Ishikawa (cell line): ENCODE data around the gene UBE2H.

Experiments used
- CEBPB ChIP-seq: IDR thresholded peaks from 2 replicates; pipeline ENCODE4 v1.6.1; 2012
- EP300 ChIP-seq: IDR thresholded peaks from 2 replicates; pipeline ENCODE4 v1.6.1; 2012; ENCODE audit warnings: borderline replicate concordance
- MAX ChIP-seq: IDR thresholded peaks from 2 replicates; pipeline ENCODE4 v1.6.1; 2012
- NFIC ChIP-seq: IDR thresholded peaks from 2 replicates; pipeline ENCODE4 v1.6.1; 2012
- RAD21 ChIP-seq: IDR thresholded peaks from 2 replicates; pipeline ENCODE4 v1.6.1; 2012; ENCODE audit warnings: low read depth
- TAF1 ChIP-seq: IDR thresholded peaks from 2 replicates; pipeline ENCODE4 v1.6.1; 2012; ENCODE audit warnings: low read depth, mild to moderate bottlenecking
- TEAD4 ChIP-seq: IDR thresholded peaks from 2 replicates; pipeline ENCODE4 v1.6.1; 2012
- YY1 ChIP-seq: IDR thresholded peaks from 2 replicates; pipeline ENCODE4 v1.6.1; 2012; ENCODE audit warnings: low read depth

GRCh38 chr7:129800901-129801300 lies 151.9 kb downstream of the UBE2H start:
- TF ChIP-seq MAX (no peak), TEAD4 (no peak), CEBPB (no peak), YY1 (no peak), TAF1 (no peak), NFIC (no peak), EP300 (no peak), RAD21 (no peak)
